PC-3 (cell line): Measurements from ENCODE around the gene TBC1D3I.
"Not testable (repeated sequence)": the region's sequence is repeated elsewhere in the genome, so short reads cannot be mapped to it uniquely, and the experiment has no call there.

Source experiments
- EZH2phosphoT487 ChIP-seq: fragments of 300-600 bp; sonication (generic); IDR thresholded peaks from 2 replicates; pipeline ENCODE4 v1.6.1; 2018; ENCODE audit warnings: mild to moderate bottlenecking, antibody characterized with exemption, low read length, borderline replicate concordance
- TF ChIP-seq, protein P1 (sequence below): fragments of 300-600 bp; sonication (generic); conservative IDR thresholded peaks from 2 replicates; pipeline ENCODE4 v1.5.1; 2017; ENCODE audit warnings: antibody characterized with exemption, low read depth, mild to moderate bottlenecking, low read length

DNA sequence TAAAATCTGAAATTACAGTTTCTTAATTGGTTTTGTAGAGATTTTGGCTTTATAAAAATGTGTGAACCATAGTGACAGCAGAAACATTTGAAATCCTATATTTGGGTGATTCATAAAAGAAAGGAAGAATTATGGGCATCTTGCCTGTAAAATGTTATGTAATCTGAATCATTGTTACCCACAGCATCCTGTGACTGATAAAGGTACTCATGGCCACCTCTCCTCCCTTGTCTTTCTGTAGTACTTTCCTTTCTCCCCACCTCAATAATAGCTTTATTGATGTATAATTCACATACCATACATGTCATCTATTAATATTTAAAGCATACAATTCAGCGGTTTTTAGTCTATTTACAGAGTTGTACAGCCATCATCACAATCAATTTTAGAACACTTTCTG, 30.8 kb upstream of the TBC1D3I start:
- TF ChIP-seq, protein P1, sequence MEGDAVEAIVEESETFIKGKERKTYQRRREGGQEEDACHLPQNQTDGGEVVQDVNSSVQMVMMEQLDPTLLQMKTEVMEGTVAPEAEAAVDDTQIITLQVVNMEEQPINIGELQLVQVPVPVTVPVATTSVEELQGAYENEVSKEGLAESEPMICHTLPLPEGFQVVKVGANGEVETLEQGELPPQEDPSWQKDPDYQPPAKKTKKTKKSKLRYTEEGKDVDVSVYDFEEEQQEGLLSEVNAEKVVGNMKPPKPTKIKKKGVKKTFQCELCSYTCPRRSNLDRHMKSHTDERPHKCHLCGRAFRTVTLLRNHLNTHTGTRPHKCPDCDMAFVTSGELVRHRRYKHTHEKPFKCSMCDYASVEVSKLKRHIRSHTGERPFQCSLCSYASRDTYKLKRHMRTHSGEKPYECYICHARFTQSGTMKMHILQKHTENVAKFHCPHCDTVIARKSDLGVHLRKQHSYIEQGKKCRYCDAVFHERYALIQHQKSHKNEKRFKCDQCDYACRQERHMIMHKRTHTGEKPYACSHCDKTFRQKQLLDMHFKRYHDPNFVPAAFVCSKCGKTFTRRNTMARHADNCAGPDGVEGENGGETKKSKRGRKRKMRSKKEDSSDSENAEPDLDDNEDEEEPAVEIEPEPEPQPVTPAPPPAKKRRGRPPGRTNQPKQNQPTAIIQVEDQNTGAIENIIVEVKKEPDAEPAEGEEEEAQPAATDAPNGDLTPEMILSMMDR: not testable (repeated sequence)
- TF ChIP-seq EZH2phosphoT487: not testable (repeated sequence)
